Fibroblast of mammary gland (primary cell): ENCODE results near the gene DYNC1I1.

Experiments
- DNase-seq: peaks from one replicate; pipeline ENCODE4 v3.0.0-alpha.2; 2010; ENCODE audit warnings: low read depth
- H3K4me3 ChIP-seq: 2 replicates; pipeline ENCODE4 v1.5.1; 2011; ENCODE audit warnings: low read depth, mild to moderate bottlenecking, low read length, moderate library complexity; ENCODE audit not compliant: control insufficient read depth
- CTCF ChIP-seq: conservative IDR thresholded peaks from 2 replicates; pipeline ENCODE4 v1.5.1; 2011; ENCODE audit warnings: low read depth, low read length, inconsistent platforms; ENCODE audit not compliant: control insufficient read depth, insufficient read depth

Gene DYNC1I1

GRCh38 chr7:95989301-95989700 lies 216.9 kb downstream of the DYNC1I1 start:
- H3K4me3 ChIP-seq: no peak overlapping the region
- DNase-seq: no peak
- TF ChIP-seq CTCF: no peak

- no peak for DNase-seq
- no peak for TF ChIP-seq CTCF
- no peak overlapping the region for H3K4me3 ChIP-seq
These were observed 221.0 kb downstream of the DYNC1I1 start for GRCh38 chr7:95993380-95993779.

GRCh38 chr7:95996174-95996573 lies 223.8 kb downstream of the DYNC1I1 start:
- peak; percentile 34 for DNase-seq
- no peak overlapping the region for H3K4me3 ChIP-seq
- TF ChIP-seq CTCF: no peak

- H3K4me3 ChIP-seq: no peak overlapping the region
- no peak for DNase-seq
- no peak for TF ChIP-seq CTCF
These were observed 224.5 kb downstream of the DYNC1I1 start for GRCh38 chr7:95996886-95997285.

GRCh38 chr7:95997632-95998031 lies 225.3 kb downstream of the DYNC1I1 start:
- H3K4me3 ChIP-seq: no peak overlapping the region
- no peak for TF ChIP-seq CTCF
- no peak for DNase-seq

- peak; percentile 36 for DNase-seq
- no peak for TF ChIP-seq CTCF
- no peak overlapping the region for H3K4me3 ChIP-seq
These were observed 227.1 kb downstream of the DYNC1I1 start for GRCh38 chr7:95999481-95999880.

GRCh38 chr7:96004578-96004977 lies 232.2 kb downstream of the DYNC1I1 start:
- no peak overlapping the region for H3K4me3 ChIP-seq
- DNase-seq: peak; percentile 88
- peak; percentile 58 for TF ChIP-seq CTCF
